Adrenal gland (tissue), 12 donors: ENCODE measurements around the gene TTC23. TPM values are rescaled to one million over a fixed set of nuclear protein-coding genes. Genes with fewer than 3 reads are reported as not detected.

Source experiments
- DNase-seq, 7 donors: peaks; one replicate each; pipeline ENCODE4 v3.0.0-alpha.2; 2019 to 2020
- H3K27ac ChIP-seq, 5 donors: fragments of 200-600 bp; sonication (generic) in 4 of 5; 1 replicate in 3 of 5; 2 replicates in 2 of 5; pipeline versions ENCODE4 v1.5.1 to v1.8.0; 2016 to 2020; ENCODE audit warnings: mild to moderate bottlenecking in 1 of 5
- H3K27me3 ChIP-seq: fragments of 200-600 bp; 2 replicates; pipeline ENCODE4 v1.8.0; 2021
- H3K36me3 ChIP-seq, 2 donors: fragments of 200-600 bp; replicated peaks in 1 of 2; 1 replicate in 1 of 2; 2 replicates in 1 of 2; pipeline versions ENCODE4 v1.5.1 to v1.8.0; 2018 to 2022
- H3K4me1 ChIP-seq, 2 donors: fragments of 200-600 bp; replicated peaks in 1 of 2; 1 replicate in 1 of 2; 2 replicates in 1 of 2; pipeline versions ENCODE4 v1.5.1 to v1.8.0; 2018 to 2021
- H3K4me3 ChIP-seq, 4 donors: fragments of 200-600 bp; sonication (generic) in 3 of 4; one replicate each; pipeline ENCODE4 v1.5.1; 2016 to 2018
- H3K9me3 ChIP-seq, 3 donors: fragments of 200-600 bp; sonication (generic) in 1 of 3; replicated peaks in 1 of 3; 1 replicate in 2 of 3; 2 replicates in 1 of 3; pipeline versions ENCODE4 v1.5.1 to v1.8.0; 2016 to 2021
- POLR2A ChIP-seq, 2 donors: fragments of 450-650 bp; IDR thresholded peaks; one replicate each; pipeline ENCODE4 v1.6.1; 2017; ENCODE audit warnings: antibody characterized with exemption in 2 of 2, mild to moderate bottlenecking in 2 of 2, moderate library complexity in 1 of 2
- WGBS, 4 donors: extraction: QIAGEN DNeasy Blood & Tissue Kit in 2 of 4; methylation state at CpG; one replicate each; pipeline versions ENCODE4 v1.1.5 to v1.1.7; 2013 to 2017; 5-methylcytosine and 5-hydroxymethylcytosine counted together
- intact Hi-C, 2 donors: fragments of 100-400 bp; cut with DNase I; formaldehyde crosslinking; loops; one replicate each; pipeline versions ENCODE4 v1.14.1 to v1.15.0; 2022 to 2023
- polyA plus RNA-seq, 3 donors: library from polyadenylated mRNA; stranded (reverse); fragments of 200-250 nt in 2 of 3; fragments of 350-450 nt in 1 of 3; fragmentation: Illumina TruSeq in 1 of 3; extraction: RNeasy Lipid Tissue Mini Kit (QIAGEN cat#74804) in 1 of 3; gene quantifications; one replicate each; pipeline ENCODE4 v1.2.3, GENCODE V29; 2013 to 2014
- total RNA-seq, 9 donors: library from RNA; depleted of rRNA in 4 of 9; stranded (reverse); fragments of >200 nt in 4 of 9; fragments of 120-200 nt in 1 of 9; fragmentation: NEBNext Ultra II Directional in 1 of 9; extraction: Animal tissue kit (Norgen Biotek cat#: 25700) in 1 of 9; gene quantifications; one replicate each; pipeline versions ENCODE4 v1.1.0 to v1.2.4, GENCODE V29; 2013 to 2023
- TF ChIP-seq, protein P1 (sequence below), 6 experiments: fragments of 450-650 bp in 4 of 6; fragments of 200-600 bp in 2 of 6; sonication (generic) in 1 of 6; IDR thresholded peaks; 1 replicate in 5 of 6; 2 replicates in 1 of 6; pipeline versions ENCODE4 v1.5.1 to v1.8.0; 2016 to 2021; ENCODE audit warnings: antibody characterized with exemption in 6 of 6, mild to moderate bottlenecking in 2 of 6, moderate library complexity in 1 of 6
- donor health status: healthy with polysubstance abuse.
- donor health status: Bipolar disorder and iron deficiency.
- donor health status: DM: yes; HTN: yes; CAD: no.
- donor health status: DM: no; HTN: no; CAD: no.
- donor health status: DM: no; HTN: no; CAD: no.
- donor health status: DM: yes; HTN: yes; CAD: no.

TTC23 gene
- total and polyA plus RNA-seq, 12 donors: 10.9 to 42.0 (median 22.6) TPM

DNA sequence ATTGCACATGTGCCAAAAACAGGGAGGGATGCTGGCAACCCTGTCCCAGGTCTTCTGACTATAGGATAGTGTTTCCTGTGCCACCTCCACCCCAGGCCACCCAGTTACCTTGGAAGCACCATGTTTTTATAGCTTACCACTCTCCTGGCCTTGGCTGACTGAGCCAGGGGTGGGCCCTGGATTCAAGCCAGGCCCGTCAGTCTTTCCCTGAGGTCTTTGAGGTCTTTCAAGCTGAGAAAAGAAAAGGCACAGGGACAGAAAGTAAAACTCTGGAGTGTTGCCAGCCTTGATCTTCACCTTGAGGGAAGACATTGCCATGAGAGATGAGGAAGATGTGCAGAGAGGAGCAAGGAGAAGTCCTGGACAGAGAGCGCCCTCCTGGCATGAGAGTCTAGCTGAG, 98.2 kb downstream of the TTC23 start:
- no peaks in the 10 kb centered on the region for H3K27me3 ChIP-seq
- intact Hi-C loops: no loop called here
- peaks cover 0 to 16% of the 10 kb centered on the region in 2 donors for H3K36me3 ChIP-seq
- H3K27ac ChIP-seq: no peak overlapping the region
- WGBS, 4 donors: 58 to 74% (median 69%) methylated on average over 2 of the region's 2 CpGs
- TF ChIP-seq, protein P1, sequence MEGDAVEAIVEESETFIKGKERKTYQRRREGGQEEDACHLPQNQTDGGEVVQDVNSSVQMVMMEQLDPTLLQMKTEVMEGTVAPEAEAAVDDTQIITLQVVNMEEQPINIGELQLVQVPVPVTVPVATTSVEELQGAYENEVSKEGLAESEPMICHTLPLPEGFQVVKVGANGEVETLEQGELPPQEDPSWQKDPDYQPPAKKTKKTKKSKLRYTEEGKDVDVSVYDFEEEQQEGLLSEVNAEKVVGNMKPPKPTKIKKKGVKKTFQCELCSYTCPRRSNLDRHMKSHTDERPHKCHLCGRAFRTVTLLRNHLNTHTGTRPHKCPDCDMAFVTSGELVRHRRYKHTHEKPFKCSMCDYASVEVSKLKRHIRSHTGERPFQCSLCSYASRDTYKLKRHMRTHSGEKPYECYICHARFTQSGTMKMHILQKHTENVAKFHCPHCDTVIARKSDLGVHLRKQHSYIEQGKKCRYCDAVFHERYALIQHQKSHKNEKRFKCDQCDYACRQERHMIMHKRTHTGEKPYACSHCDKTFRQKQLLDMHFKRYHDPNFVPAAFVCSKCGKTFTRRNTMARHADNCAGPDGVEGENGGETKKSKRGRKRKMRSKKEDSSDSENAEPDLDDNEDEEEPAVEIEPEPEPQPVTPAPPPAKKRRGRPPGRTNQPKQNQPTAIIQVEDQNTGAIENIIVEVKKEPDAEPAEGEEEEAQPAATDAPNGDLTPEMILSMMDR (IDR thresholded peaks at IDR 0.05): no peak
- no peak for TF ChIP-seq POLR2A (IDR thresholded peaks at IDR 0.05)
- no peak overlapping the region for H3K4me3 ChIP-seq
- no peaks in the 10 kb centered on the region for H3K4me1 ChIP-seq
- H3K9me3 ChIP-seq: no peaks in the 10 kb centered on the region
- DNase-seq: peak in 1 of 7 donors; percentile 40

DNA sequence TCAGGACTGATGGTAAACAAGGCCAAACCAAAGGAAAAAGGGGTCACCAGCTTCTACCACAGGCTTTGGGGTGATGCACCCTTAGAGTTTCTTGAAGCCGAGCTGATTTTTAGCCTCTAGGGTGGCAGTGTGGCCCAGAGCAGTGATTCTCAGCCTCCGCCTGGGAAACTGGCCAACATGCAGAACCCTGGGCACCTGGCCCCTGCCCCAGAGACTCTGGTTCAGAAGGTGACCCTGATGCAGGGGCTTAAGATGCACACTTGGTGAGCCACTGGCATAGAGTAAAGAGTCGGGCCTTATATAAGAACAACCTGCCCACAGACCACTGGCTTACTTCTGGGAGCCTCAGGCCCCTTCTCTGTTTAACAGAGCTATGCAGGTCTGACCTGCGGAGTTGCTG, 100.0 kb downstream of the TTC23 start:
- no peaks in the 10 kb centered on the region for H3K4me1 ChIP-seq
- TF ChIP-seq POLR2A (IDR thresholded peaks at IDR 0.05): no peak
- TF ChIP-seq, protein P1 (IDR thresholded peaks at IDR 0.05): no peak
- no peak overlapping the region for H3K27ac ChIP-seq
- no peak overlapping the region for H3K4me3 ChIP-seq
- intact Hi-C loops: no loop called here
- H3K27me3 ChIP-seq: no peaks in the 10 kb centered on the region
- WGBS, 4 donors: 86 to 97% (median 94%) methylated on average over 2 to 4 of the region's 4 CpGs
- peaks cover 0 to 16% of the 10 kb centered on the region in 2 donors for H3K36me3 ChIP-seq
- peak in 1 of 7 donors; percentile 46 for DNase-seq
- no peaks in the 10 kb centered on the region for H3K9me3 ChIP-seq

DNA sequence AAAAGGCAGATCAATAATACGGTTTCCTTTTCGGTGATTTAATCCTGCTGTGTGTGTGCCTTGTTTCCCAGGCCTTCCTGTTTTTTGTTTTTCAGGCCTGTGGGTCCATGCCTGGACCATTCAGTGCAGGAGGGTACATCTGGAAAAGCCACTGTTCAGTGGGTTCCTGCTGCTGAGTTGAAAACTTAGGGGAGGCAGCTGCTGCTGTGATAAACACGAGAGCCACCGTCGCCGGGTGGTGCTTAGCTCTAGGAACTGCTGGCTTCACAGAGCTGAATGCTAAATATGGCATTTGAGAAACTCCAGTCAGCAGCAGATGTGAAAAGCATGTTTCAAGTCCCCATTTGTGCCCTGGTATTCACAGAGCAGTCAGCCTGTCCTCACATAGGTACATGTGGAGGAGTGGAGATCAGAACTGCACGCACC, 100.5 kb downstream of the TTC23 start:
- Histone ChIP-seq H3K4me1 (peaks cover 0 to 3% of the 10 kb centered on the region in 2 donors), H3K27ac (no peak overlapping the region), H3K9me3 (no peaks in the 10 kb centered on the region), H3K27me3 (no peaks in the 10 kb centered on the region), H3K4me3 (no peak overlapping the region), H3K36me3 (peaks cover 0 to 16% of the 10 kb centered on the region in 2 donors)
- 83 to 93% (median 88%) methylated on average over 7 of the region's 7 CpGs for WGBS, 4 donors
- TF ChIP-seq POLR2A (IDR thresholded peaks at IDR 0.05): no peak
- TF ChIP-seq, protein P1 (IDR thresholded peaks at IDR 0.05): no peak
- no peak for DNase-seq
- intact Hi-C loops: no loop called here

DNA sequence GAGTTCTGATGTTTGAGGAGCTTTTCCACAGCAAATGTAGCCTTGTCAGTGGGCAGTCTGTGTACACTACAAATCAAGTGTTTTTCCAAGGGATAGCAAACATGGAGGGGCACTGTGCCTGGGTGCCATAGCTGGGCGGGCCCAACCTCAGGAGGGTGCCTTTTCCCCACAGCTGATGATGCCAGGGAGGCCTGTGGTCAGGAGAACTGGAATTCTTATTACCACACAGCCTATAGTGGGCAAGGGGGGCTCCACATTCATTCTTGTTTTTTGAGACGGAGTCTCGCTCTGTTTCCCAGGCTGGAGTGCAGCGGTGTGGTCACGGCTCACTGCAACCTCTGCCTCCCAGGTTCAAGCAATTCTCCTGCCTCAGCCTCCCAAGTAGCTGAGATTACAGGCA, 102.7 kb downstream of the TTC23 start:
- peaks cover 0 to 12% of the 10 kb centered on the region in 2 donors for H3K4me1 ChIP-seq

More for the DNA sequence above, 102.7 kb downstream of the TTC23 start:
- WGBS, 4 donors: 85 to 100% (median 97%) methylated on average over 4 to 5 of the region's 5 CpGs
- intact Hi-C loops: no loop called here
- H3K4me3 ChIP-seq: no peak overlapping the region
- DNase-seq: peak in 1 of 7 donors; percentile 23
- TF ChIP-seq, protein P1 (IDR thresholded peaks at IDR 0.05): no peak
- TF ChIP-seq POLR2A (IDR thresholded peaks at IDR 0.05): no peak
- no peak overlapping the region for H3K27ac ChIP-seq
- peaks cover 0 to 16% of the 10 kb centered on the region in 2 donors for H3K36me3 ChIP-seq
- H3K9me3 ChIP-seq: no peaks in the 10 kb centered on the region
- no peaks in the 10 kb centered on the region for H3K27me3 ChIP-seq
